ENCODE data around the gene PDE3B. TPM values are rescaled to one million over a fixed set of nuclear protein-coding genes. Genes with fewer than 3 reads are reported as not detected.
"Not testable (repeated sequence)": the region's sequence is repeated elsewhere in the genome, so short reads cannot be mapped to it uniquely, and the experiment has no call there.

Gene PDE3B
- polyA plus RNA-seq, 1 experiment: 0.10 TPM

- CTCF ChIA-PET: no interaction called here
- no peak overlapping the region for H3K27ac ChIP-seq (ENCODE audit: low read depth, low read length)
- DNase-seq (ENCODE audit: low read depth, low spot score): no peak
- no peak overlapping the region for H3K4me3 ChIP-seq (ENCODE audit: low read depth, low read length)
- H3K9me3 ChIP-seq (ENCODE audit: control insufficient read depth, insufficient read depth, low read length): no peaks in the 10 kb centered on the region
- no peaks in the 10 kb centered on the region for H3K27me3 ChIP-seq (ENCODE audit: control insufficient read depth, insufficient read depth, low read length)
- no peak for TF ChIP-seq CTCF (IDR thresholded peaks at IDR 0.05; ENCODE audit: low read depth, low read length)
- POLR2A ChIA-PET: no interaction called here
Observed at GRCh38 chr11:14655435-14655834, 11.8 kb downstream of the PDE3B start.

- no peak for DNase-seq (ENCODE audit: low read depth, low spot score)
- POLR2A ChIA-PET: no interaction called here
- H3K9me3 ChIP-seq (ENCODE audit: control insufficient read depth, insufficient read depth, low read length): no peaks in the 10 kb centered on the region
- no peak overlapping the region for H3K27ac ChIP-seq (ENCODE audit: low read depth, low read length)
- no peak overlapping the region for H3K4me3 ChIP-seq (ENCODE audit: low read depth, low read length)
- CTCF ChIA-PET: no interaction called here
- no peaks in the 10 kb centered on the region for H3K27me3 ChIP-seq (ENCODE audit: control insufficient read depth, insufficient read depth, low read length)
- TF ChIP-seq CTCF (IDR thresholded peaks at IDR 0.05; ENCODE audit: low read depth, low read length): no peak
Observed at GRCh38 chr11:14656536-14657457, 13.2 kb downstream of the PDE3B start.

- Histone ChIP-seq H3K27ac (ENCODE audit: low read depth, low read length) (no peak overlapping the region), H3K9me3 (ENCODE audit: control insufficient read depth, insufficient read depth, low read length) (no peaks in the 10 kb centered on the region), H3K27me3 (ENCODE audit: control insufficient read depth, insufficient read depth, low read length) (no peaks in the 10 kb centered on the region), H3K4me3 (ENCODE audit: low read depth, low read length) (no peak overlapping the region)
- no peak for TF ChIP-seq CTCF (IDR thresholded peaks at IDR 0.05; ENCODE audit: low read depth, low read length)
- ChIA-PET POLR2A (no interaction called here), CTCF (no interaction called here)
- no peak for DNase-seq (ENCODE audit: low read depth, low spot score)
Observed at GRCh38 chr11:14657841-14658240, 14.2 kb downstream of the PDE3B start.

GRCh38 chr11:14664926-14665325, 21.3 kb downstream of the PDE3B start:
- H3K27me3 ChIP-seq (ENCODE audit: control insufficient read depth, insufficient read depth, low read length); H3K4me3 ChIP-seq (ENCODE audit: low read depth, low read length); CTCF ChIA-PET; DNase-seq (ENCODE audit: low read depth, low spot score); H3K9me3 ChIP-seq (ENCODE audit: control insufficient read depth, insufficient read depth, low read length); H3K27ac ChIP-seq (ENCODE audit: low read depth, low read length); POLR2A ChIA-PET: not testable (repeated sequence)

- POLR2A ChIA-PET; DNase-seq (ENCODE audit: low read depth, low spot score); H3K27ac ChIP-seq (ENCODE audit: low read depth, low read length); H3K9me3 ChIP-seq (ENCODE audit: control insufficient read depth, insufficient read depth, low read length); CTCF ChIA-PET; H3K27me3 ChIP-seq (ENCODE audit: control insufficient read depth, insufficient read depth, low read length); H3K4me3 ChIP-seq (ENCODE audit: low read depth, low read length): not testable (repeated sequence)
Observed at GRCh38 chr11:14667329-14667728, 23.7 kb downstream of the PDE3B start.

- H3K27me3 ChIP-seq (ENCODE audit: control insufficient read depth, insufficient read depth, low read length): no peaks in the 10 kb centered on the region
- no peak overlapping the region for H3K27ac ChIP-seq (ENCODE audit: low read depth, low read length)
- ChIA-PET POLR2A (no interaction called here), CTCF (no interaction called here)
- no peak overlapping the region for H3K4me3 ChIP-seq (ENCODE audit: low read depth, low read length)
- no peak for DNase-seq (ENCODE audit: low read depth, low spot score)
- H3K9me3 ChIP-seq (ENCODE audit: control insufficient read depth, insufficient read depth, low read length): no peaks in the 10 kb centered on the region
- TF ChIP-seq CTCF (IDR thresholded peaks at IDR 0.05; ENCODE audit: low read depth, low read length): no peak
Observed at GRCh38 chr11:14668731-14669301, 25.2 kb downstream of the PDE3B start.
